ENCODE measurements around the gene SPTAN1. TPM values are rescaled to one million over a fixed set of nuclear protein-coding genes. Genes with fewer than 3 reads are reported as not detected.

The SPTAN1 gene
- total and polyA plus RNA-seq, 8 donors, result 288 to 404 (median 327) TPM

DNA sequence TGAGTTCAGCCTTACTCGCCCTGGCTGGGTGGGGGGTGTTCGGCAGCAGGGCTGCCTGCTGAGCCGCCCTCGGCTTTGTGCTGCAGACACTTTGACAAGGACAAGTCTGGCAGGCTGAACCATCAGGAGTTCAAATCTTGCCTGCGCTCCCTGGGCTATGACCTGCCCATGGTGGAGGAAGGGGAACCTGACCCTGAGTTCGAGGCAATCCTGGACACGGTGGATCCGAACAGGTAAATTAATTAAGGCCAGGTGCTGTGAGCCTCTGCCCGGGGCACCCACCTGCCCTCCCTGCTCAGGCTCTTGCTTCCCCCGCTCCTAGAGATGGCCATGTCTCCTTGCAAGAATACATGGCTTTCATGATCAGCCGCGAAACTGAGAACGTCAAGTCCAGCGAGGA is 80.1 kb downstream of the SPTAN1 start:
- Histone ChIP-seq H3K4me1 (peaks cover 9 to 24% of the 10 kb centered on the region in 2 donors), H3K36me3 (peaks cover 0 to 76% of the 10 kb centered on the region in 2 donors), H3K9me3 (no peaks in the 10 kb centered on the region), H3K4me3 (no peak overlapping the region), H3K27me3 (no peaks in the 10 kb centered on the region), H3K27ac (no peak overlapping the region)
- TF ChIP-seq, protein P1, sequence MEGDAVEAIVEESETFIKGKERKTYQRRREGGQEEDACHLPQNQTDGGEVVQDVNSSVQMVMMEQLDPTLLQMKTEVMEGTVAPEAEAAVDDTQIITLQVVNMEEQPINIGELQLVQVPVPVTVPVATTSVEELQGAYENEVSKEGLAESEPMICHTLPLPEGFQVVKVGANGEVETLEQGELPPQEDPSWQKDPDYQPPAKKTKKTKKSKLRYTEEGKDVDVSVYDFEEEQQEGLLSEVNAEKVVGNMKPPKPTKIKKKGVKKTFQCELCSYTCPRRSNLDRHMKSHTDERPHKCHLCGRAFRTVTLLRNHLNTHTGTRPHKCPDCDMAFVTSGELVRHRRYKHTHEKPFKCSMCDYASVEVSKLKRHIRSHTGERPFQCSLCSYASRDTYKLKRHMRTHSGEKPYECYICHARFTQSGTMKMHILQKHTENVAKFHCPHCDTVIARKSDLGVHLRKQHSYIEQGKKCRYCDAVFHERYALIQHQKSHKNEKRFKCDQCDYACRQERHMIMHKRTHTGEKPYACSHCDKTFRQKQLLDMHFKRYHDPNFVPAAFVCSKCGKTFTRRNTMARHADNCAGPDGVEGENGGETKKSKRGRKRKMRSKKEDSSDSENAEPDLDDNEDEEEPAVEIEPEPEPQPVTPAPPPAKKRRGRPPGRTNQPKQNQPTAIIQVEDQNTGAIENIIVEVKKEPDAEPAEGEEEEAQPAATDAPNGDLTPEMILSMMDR (IDR thresholded peaks at IDR 0.05), result no peak
- DNase-seq (peak in 1 of 4 donors; percentile 42), ATAC-seq (no peak)
- intact Hi-C loops (cut with DNase I), result no loop called here

DNA sequence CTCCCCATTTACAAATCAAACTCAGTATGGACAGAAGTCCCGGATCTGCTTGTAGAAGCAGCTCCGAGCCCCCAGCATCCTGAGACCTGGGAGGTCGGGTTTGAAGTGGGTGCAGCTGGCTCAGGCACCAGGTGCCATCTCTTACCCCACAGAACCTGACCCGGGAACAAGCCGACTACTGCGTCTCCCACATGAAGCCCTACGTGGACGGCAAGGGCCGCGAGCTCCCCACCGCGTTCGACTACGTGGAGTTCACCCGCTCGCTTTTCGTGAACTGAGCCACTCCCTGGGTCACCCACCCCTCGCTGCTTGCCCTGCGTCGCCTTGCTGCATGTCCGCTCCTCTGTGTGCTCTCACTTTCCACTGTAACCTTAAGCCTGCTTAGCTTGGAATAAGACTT is 80.7 kb downstream of the SPTAN1 start:
- TF ChIP-seq, protein P1 (IDR thresholded peaks at IDR 0.05), result no peak
- H3K27me3 ChIP-seq, result no peaks in the 10 kb centered on the region
- DNase-seq (peak in 1 of 4 donors; percentile 57), ATAC-seq (no peak)
- H3K36me3 ChIP-seq, result peaks cover 0 to 70% of the 10 kb centered on the region in 2 donors
- no peak overlapping the region for H3K27ac ChIP-seq
- intact Hi-C loops (cut with DNase I), result no loop called here
- H3K4me3 ChIP-seq, result no peak overlapping the region
- peaks cover 9 to 24% of the 10 kb centered on the region in 2 donors for H3K4me1 ChIP-seq
- H3K9me3 ChIP-seq, result no peaks in the 10 kb centered on the region

DNA sequence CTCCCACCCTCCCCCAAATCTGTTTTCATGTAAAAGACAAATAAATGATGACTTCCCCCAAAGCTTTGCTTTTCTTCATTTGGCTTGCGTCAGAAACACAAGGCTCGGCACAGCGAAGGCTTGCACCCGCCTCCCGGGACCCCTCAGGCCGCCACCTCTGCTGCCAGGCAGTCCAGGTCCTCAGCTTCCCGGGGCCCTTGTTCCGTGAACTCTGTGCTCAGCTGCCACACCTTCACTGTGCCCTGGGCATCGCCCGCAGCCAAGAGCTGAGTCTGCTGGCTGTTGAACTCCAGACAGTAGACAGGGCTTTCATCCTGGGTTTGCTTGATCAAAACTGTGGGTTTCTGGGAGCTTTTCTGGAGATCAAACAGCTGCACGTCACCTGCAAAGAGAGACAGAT is 81.2 kb downstream of the SPTAN1 start:
- Histone ChIP-seq H3K9me3 (no peaks in the 10 kb centered on the region), H3K4me3 (no peak overlapping the region), H3K27ac (peak overlapping the region in 1 of 2 donors; percentile 89), H3K4me1 (peaks cover 9 to 24% of the 10 kb centered on the region in 2 donors), H3K36me3 (peaks cover 0 to 64% of the 10 kb centered on the region in 2 donors), H3K27me3 (no peaks in the 10 kb centered on the region)
- peak in 1 of 4 donors; percentile 71 for DNase-seq
- TF ChIP-seq, protein P1 (IDR thresholded peaks at IDR 0.05), result no peak
- ATAC-seq, result no peak
- intact Hi-C loops (cut with DNase I), result no loop called here

DNA sequence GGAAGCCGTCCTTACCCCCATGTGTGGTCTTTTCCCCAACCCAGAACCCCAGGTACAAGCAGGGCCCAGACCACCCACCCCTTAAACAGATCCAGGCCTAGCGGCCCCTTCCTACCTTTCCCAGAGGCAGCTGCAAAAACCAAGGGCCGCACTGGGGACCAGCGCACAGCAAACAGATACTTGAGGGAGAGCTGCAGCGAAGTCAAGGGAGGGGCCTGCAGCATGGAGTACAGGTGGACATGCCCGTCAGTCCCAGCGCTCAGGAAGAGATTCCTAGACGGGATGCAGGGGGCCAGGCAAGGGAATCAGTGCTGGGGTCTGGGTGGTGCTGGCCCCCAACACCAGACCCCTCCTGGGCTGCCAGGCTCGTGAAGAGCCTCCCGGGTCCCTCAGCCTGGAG is 81.7 kb downstream of the SPTAN1 start:
- intact Hi-C loops (cut with DNase I), result no loop called here
- peak in 1 of 4 donors; percentile 38 for DNase-seq
- Histone ChIP-seq H3K4me3 (peak overlapping the region in 1 of 2 donors; percentile 26), H3K4me1 (peaks cover 9 to 24% of the 10 kb centered on the region in 2 donors), H3K27me3 (no peaks in the 10 kb centered on the region), H3K27ac (peak overlapping the region; percentile 89 to 92), H3K36me3 (peaks cover 0 to 64% of the 10 kb centered on the region in 2 donors), H3K9me3 (no peaks in the 10 kb centered on the region)
- no peak for ATAC-seq
- TF ChIP-seq, protein P1 (IDR thresholded peaks at IDR 0.05), result no peak

DNA sequence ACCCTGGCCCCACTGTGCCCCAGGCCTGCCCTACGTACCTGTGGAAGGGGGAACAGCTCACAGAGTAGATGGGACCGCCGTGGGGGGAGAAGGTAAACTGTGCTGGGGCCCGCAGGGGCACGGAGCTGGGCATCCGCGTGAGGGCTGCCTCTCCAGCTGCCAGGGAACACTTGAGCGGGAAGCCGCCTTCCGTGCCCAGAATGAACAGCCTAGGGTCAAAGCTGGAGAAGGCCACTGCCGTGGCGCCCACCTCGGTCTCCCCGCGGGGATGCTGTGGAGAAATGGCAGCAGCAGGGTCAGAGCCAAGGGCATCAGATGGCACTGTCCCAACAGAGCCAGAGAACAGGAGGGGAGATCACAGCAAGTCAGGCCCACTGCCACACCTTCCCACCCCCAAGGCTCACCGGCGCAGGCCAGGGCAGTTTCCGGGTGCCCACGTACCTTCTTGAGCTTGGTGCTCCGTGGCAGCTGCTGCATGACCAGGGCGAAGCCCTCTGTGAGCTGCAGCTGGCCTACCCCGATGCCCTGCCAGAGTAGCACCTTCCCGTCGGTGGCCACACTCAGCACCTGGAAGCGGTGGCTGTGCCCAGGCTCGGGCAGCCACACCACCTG is 82.4 kb downstream of the SPTAN1 start:
- H3K27ac ChIP-seq, result peak overlapping the region; percentile 89 to 92
- peaks cover 9 to 24% of the 10 kb centered on the region in 2 donors for H3K4me1 ChIP-seq
- TF ChIP-seq, protein P1 (IDR thresholded peaks at IDR 0.05), result no peak
- DNase-seq (peak in 1 of 4 donors; percentile 81), ATAC-seq (peak; percentile 4)
- intact Hi-C loops (cut with DNase I), result no loop called here
- no peaks in the 10 kb centered on the region for H3K27me3 ChIP-seq
- H3K9me3 ChIP-seq, result no peaks in the 10 kb centered on the region
- H3K36me3 ChIP-seq, result peaks cover 0 to 64% of the 10 kb centered on the region in 2 donors
- peak overlapping the region in 1 of 2 donors; percentile 26 for H3K4me3 ChIP-seq
